ENCODE measurements around the gene EIF5AL1.

GRCh38 chr10:79502561-79503309 lies 9.6 kb upstream of the EIF5AL1 start:
- TF ChIP-seq CTCF (conservative IDR thresholded peaks at IDR 0.05 in 1 of 2, IDR thresholded peaks at IDR 0.05 in 1 of 2; ENCODE audit: extremely low read depth in 1 of 2, insufficient read depth in 1 of 2, low read depth in 1 of 2, low read length in 2 of 2), result peak; percentile 29 to 64
- TF ChIP-seq EZH2 (IDR thresholded peaks at IDR 0.05; ENCODE audit: borderline replicate concordance, low read length), result no peak

Measured in mammary epithelial cell (primary cell).